HepG2 (cell line): ENCODE results near the gene TRRAP.

Source experiments
- HDAC2 ChIP-seq: sonication (generic); formaldehyde crosslinking; IDR thresholded peaks from 2 replicates; pipeline ENCODE4 v1.4.0; 2020; ENCODE audit warnings: missing genetic modification reagents
- RAD21 ChIP-seq: fragments of 450-650 bp; formaldehyde crosslinking; IDR thresholded peaks from 2 replicates; pipeline ENCODE4 v1.5.0; 2020; ENCODE audit warnings: mild to moderate bottlenecking
- ZNF616 ChIP-seq: sonication (generic); formaldehyde crosslinking; IDR thresholded peaks from 2 replicates; pipeline ENCODE4 v1.5.0; 2020; ENCODE audit warnings: low read depth, mild to moderate bottlenecking, missing genetic modification reagents
- TF ChIP-seq, protein P1 (sequence below): sonication (generic); formaldehyde crosslinking; IDR thresholded peaks from 2 replicates; pipeline ENCODE4 v1.5.0; 2020; ENCODE audit warnings: mild to moderate bottlenecking, missing genetic modification reagents, moderate library complexity
- TF ChIP-seq, protein P2 (sequence below): sonication (generic); formaldehyde crosslinking; conservative IDR thresholded peaks from 2 replicates; pipeline ENCODE4 v1.4.0; 2020; ENCODE audit warnings: missing genetic modification reagents

DNA sequence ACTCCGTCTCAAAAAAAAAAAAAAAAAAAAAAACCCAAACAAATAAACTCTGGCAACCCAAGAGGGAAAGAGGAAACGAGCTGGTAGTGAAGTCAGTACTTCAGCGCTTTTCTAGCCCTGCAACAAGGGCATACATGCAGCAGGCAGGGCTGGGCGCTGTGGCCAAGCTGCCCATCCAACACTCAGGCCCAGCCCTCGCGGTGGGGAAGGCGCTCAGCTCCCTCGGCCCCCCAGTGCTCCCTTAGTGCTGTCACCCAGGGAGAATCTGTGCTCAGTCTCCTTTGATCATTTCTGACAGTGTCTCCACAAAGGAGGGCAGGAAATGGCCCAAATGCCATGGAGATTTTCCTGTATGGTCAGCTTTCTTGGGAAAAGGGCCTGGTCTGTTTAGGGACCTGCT lies 168.4 kb downstream of the TRRAP start:
- TF ChIP-seq HDAC2 (CRISPR knock-in tag) (no peak), RAD21 (no peak), ZNF616 (no peak)
- TF ChIP-seq, protein P1, sequence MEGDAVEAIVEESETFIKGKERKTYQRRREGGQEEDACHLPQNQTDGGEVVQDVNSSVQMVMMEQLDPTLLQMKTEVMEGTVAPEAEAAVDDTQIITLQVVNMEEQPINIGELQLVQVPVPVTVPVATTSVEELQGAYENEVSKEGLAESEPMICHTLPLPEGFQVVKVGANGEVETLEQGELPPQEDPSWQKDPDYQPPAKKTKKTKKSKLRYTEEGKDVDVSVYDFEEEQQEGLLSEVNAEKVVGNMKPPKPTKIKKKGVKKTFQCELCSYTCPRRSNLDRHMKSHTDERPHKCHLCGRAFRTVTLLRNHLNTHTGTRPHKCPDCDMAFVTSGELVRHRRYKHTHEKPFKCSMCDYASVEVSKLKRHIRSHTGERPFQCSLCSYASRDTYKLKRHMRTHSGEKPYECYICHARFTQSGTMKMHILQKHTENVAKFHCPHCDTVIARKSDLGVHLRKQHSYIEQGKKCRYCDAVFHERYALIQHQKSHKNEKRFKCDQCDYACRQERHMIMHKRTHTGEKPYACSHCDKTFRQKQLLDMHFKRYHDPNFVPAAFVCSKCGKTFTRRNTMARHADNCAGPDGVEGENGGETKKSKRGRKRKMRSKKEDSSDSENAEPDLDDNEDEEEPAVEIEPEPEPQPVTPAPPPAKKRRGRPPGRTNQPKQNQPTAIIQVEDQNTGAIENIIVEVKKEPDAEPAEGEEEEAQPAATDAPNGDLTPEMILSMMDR (CRISPR knock-in tag): no peak
- TF ChIP-seq, protein P2, sequence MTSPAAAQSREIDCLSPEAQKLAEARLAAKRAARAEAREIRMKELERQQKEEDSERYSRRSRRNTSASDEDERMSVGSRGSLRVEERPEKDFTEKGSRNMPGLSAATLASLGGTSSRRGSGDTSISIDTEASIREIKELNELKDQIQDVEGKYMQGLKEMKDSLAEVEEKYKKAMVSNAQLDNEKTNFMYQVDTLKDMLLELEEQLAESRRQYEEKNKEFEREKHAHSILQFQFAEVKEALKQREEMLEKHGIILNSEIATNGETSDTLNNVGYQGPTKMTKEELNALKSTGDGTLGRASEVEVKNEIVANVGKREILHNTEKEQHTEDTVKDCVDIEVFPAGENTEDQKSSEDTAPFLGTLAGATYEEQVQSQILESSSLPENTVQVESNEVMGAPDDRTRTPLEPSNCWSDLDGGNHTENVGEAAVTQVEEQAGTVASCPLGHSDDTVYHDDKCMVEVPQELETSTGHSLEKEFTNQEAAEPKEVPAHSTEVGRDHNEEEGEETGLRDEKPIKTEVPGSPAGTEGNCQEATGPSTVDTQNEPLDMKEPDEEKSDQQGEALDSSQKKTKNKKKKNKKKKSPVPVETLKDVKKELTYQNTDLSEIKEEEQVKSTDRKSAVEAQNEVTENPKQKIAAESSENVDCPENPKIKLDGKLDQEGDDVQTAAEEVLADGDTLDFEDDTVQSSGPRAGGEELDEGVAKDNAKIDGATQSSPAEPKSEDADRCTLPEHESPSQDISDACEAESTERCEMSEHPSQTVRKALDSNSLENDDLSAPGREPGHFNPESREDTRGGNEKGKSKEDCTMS (CRISPR knock-in tag): no peak
